H7 (cell line): ENCODE measurements around the gene GSK3A. TPM values are rescaled to one million over a fixed set of nuclear protein-coding genes. Genes with fewer than 3 reads are reported as not detected.
A peak's percentile ranks its signal among the peaks of the same experiment; 100 is the strongest.

Experiments
- DNase-seq: peaks from one replicate; pipeline ENCODE4 v3.0.0; 2012
- H3K27me3 ChIP-seq: 2 replicates; pipeline ENCODE4 v1.6.0; 2011; ENCODE audit warnings: mild to moderate bottlenecking, low read length; ENCODE audit not compliant: control insufficient read depth, insufficient read depth
- H3K36me3 ChIP-seq: replicated peaks from 2 replicates; pipeline ENCODE4 v1.5.1; 2011; ENCODE audit warnings: low read length; ENCODE audit not compliant: control insufficient read depth, insufficient read depth
- H3K4me3 ChIP-seq: 2 replicates; pipeline ENCODE4 v1.5.1; 2011; ENCODE audit warnings: low read depth, mild to moderate bottlenecking, control low read depth, low read length, moderate library complexity; ENCODE audit not compliant: insufficient read depth
- total RNA-seq: library from RNA; depleted of rRNA; stranded (reverse); fragments of >200 nt; shearing (Covaris generic); gene quantifications from 2 replicates; pipeline ENCODE4 v1.2.3, GENCODE V29; 2014; rRNA removed

GSK3A gene
- 29.1 and 40.4 TPM in 2 replicates for total RNA-seq

DNA sequence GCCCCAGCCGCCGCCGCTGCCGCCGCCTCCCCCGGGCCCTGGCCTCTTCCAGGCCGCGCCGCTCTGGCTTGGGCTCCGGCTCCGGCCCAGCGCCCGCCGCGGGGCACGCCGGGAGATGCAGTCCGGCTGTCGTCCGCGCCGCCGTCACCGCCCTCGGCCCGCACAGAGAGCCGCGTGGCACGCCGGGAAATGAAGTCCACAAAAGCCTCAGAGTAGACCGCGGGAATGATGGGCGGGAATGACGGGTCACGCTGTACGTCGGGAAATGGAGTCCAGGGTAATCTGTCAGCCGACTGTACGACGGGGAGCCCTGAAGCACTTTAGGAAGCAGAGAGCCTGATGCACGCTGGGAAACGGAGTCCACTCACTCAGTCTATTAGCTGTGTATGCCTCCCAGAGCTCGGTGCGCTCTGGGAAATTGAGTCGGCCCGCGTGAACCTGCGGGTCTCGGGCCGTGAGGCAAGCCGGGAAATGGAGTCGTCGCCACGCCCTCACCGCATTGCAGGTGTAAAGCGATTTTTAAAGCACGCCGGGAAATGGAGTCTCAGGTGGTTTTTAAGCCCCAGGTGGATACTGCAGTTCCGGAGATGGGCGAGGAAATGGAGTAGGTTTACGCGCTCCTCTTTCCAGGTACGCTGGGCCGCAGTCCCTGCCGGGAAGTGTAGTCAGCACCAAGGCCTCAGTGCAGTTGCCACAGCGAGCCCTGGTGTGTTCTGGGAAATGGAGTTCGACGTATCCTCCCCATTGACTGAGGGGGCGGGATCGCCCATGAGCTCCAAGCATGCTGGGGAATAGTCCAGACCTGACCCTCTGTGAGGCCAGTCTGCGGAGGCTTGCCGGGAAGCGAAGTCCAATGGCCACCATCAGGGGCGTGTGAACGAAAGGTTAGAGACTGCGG is at the start of gene GSK3A:
TSS of gene GSK3A (minus strand) at position 91 of the 898 bp plus-strand sequence. CDS start 137 bp downstream, outside the sequence.
- H3K27me3 ChIP-seq = no peaks in the 10 kb centered on the region
- peak within 1 kb of the TSS; percentile 63 for H3K4me3 ChIP-seq
- H3K36me3 ChIP-seq = peaks cover 2% of the 10 kb centered on the region
- DNase-seq = peak; percentile 96

DNA sequence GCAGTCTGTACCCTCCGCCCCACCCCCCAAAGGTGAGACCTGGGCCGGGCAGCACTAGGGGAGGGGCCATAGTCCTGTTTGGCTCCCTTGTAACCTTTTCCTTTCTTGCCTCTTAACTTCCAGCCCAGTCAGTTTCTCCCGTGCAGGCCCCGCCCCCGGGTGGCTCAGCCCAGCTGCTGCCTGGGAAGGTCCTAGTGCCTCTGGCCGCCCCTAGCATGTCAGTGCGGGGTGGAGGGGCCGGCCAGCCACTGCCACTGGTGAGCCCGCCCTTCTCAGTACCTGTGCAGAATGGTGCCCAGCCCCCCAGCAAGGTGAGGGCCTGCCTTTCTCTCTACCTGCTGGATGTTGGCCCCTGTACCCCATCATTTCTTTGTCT is 49.0 kb upstream of the GSK3A start:
- H3K4me3 ChIP-seq = no peak overlapping the region
- peak; percentile 84 for DNase-seq
- no peaks in the 10 kb centered on the region for H3K27me3 ChIP-seq
- peaks cover 14% of the 10 kb centered on the region for H3K36me3 ChIP-seq

DNA sequence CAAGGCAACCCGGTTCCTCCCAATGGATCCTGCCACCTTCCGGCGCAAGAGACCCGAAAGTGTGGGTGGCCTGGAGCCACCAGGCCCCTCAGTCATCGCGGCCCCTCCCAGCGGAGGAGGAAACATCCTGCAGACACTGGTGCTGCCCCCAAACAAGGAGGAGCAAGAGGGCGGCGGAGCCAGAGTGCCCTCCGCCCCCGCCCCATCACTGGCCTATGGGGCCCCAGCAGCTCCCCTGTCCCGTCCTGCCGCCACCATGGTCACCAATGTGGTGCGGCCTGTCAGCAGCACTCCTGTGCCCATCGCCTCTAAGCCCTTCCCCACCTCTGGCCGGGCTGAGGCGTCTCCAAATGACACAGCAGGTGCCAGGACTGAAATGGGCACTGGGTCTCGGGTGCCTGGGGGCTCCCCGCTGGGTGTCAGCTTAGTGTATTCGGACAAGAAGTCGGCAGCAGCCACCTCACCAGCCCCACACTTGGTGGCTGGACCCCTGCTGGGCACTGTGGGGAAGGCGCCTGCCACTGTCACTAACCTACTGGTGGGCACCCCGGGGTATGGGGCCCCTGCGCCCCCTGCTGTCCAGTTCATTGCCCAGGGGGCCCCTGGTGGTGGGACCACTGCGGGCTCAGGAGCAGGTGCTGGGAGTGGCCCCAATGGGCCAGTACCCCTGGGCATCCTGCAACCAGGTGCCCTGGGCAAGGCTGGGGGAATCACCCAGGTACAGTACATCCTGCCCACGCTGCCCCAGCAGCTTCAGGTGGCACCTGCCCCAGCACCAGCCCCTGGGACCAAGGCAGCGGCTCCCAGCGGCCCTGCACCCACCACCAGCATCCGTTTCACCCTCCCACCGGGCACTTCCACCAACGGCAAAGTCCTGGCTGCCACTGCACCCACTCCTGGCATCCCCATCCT is 48.4 kb upstream of the GSK3A start:
- Histone ChIP-seq H3K36me3 (peaks cover 14% of the 10 kb centered on the region), H3K27me3 (no peaks in the 10 kb centered on the region), H3K4me3 (no peak overlapping the region)
- peak; percentile 79 for DNase-seq

DNA sequence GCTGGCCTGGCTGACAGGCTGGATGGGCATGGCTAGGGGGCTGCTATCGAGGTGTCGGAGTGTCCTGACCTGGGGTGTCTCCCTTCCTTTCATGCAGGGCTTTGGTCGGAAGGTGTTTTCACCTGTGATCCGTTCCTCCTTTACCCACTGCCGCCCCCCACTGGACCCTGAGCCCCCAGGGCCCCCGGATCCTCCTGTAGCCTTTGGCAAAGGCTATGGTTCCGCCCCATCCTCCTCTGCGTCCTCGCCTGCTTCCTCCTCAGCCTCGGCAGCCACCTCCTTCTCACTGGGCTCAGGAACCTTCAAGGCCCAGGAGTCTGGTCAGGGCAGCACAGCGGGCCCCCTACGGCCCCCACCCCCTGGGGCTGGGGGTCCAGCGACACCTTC is 47.7 kb upstream of the GSK3A start:
- no peaks in the 10 kb centered on the region for H3K27me3 ChIP-seq
- DNase-seq = no peak
- H3K36me3 ChIP-seq = peaks cover 14% of the 10 kb centered on the region
- no peak overlapping the region for H3K4me3 ChIP-seq

DNA sequence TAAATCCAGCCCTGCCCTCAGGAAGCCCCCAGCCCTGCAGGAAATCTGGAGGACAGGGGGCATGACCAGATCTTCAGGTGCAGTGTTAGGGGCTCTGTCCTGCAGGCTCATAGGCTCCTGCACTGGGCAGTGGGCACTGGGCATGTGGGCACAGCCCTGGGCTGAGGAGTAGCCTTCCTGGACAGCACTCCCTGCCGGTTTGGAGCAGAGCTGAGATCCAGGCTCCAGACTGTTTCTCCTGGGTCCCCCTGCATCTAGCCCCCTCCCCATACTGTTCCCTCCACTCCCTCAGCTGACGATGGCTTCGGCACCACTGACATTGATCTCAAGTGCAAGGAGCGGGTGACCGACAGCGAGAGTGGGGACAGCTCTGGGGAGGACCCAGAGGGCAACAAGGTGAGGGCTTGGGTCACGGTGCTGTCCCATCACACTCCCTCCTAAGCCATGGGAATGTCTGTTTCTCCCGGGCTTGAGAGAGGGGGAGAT is 47.2 kb upstream of the GSK3A start:
- no peak for DNase-seq
- no peak overlapping the region for H3K4me3 ChIP-seq
- H3K36me3 ChIP-seq = peaks cover 14% of the 10 kb centered on the region
- H3K27me3 ChIP-seq = no peaks in the 10 kb centered on the region

DNA sequence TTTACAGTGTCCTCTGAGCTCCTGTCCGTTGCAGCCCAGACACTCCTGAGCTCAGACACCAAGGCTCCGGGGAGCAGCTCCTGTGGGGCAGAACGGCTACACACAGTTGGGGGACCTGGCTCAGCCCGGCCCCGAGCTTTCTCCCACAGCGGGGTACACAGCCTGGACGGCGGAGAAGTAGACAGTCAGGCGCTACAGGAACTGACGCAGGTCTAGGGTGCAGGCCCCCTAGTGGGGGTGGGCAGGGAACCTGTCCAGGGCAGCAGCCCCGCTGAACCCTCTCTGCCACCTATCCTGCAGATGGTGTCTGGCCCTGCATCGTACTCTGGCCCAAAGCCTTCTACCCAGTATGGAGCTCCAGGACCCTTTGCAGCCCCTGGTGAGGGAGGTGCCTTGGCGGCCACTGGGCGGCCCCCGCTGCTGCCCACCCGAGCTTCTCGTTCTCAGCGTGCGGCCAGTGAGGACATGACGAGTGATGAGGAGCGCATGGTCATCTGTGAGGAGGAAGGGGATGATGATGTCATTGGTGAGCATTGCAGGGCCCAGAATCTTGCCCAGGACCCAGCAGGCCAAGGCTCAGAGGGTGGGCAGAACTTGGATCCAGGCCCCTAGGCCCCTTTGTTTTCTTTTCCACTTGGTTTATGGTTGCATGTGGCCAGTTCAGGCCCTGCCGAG is 46.6 kb upstream of the GSK3A start:
- DNase-seq = no peak
- Histone ChIP-seq H3K27me3 (no peaks in the 10 kb centered on the region), H3K4me3 (no peak overlapping the region), H3K36me3 (peaks cover 11% of the 10 kb centered on the region)

DNA sequence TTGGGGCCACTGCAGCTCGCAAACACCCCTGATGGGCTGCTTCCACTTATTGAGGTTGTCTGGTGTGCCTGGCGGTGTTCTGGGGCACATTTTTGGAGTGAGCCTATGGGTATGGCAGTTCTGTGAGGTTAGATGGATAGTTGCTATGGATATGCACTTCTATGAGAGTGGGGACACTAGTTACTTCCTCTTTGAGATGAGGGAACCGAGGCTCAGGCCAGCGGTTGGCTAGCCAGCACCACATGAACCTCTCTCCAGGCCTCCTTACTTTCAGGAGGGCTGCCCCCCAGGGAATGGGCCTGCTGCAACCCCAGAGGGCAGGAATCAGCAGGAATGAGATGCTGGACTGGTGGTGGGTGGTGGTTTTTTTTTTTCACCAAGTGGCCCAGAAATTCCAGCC is 46.0 kb upstream of the GSK3A start:
- no peak for DNase-seq
- Histone ChIP-seq H3K4me3 (no peak overlapping the region), H3K36me3 (peaks cover 11% of the 10 kb centered on the region), H3K27me3 (no peaks in the 10 kb centered on the region)

DNA sequence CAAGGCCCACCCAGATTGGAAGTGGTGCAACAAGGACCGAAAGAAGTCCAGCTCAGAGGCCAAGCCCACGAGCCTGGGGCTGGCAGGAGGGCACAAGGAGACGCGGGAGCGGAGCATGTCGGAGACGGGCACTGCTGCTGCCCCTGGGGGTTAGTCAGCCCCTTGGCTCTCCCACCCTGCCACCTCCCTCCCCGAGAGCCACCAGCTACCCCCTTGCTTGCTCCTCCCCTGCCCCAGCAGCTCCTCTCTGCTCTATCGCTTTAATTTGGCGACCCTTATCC is 45.4 kb upstream of the GSK3A start:
- Histone ChIP-seq H3K36me3 (peaks cover 11% of the 10 kb centered on the region), H3K27me3 (no peaks in the 10 kb centered on the region), H3K4me3 (no peak overlapping the region)
- DNase-seq = no peak

DNA sequence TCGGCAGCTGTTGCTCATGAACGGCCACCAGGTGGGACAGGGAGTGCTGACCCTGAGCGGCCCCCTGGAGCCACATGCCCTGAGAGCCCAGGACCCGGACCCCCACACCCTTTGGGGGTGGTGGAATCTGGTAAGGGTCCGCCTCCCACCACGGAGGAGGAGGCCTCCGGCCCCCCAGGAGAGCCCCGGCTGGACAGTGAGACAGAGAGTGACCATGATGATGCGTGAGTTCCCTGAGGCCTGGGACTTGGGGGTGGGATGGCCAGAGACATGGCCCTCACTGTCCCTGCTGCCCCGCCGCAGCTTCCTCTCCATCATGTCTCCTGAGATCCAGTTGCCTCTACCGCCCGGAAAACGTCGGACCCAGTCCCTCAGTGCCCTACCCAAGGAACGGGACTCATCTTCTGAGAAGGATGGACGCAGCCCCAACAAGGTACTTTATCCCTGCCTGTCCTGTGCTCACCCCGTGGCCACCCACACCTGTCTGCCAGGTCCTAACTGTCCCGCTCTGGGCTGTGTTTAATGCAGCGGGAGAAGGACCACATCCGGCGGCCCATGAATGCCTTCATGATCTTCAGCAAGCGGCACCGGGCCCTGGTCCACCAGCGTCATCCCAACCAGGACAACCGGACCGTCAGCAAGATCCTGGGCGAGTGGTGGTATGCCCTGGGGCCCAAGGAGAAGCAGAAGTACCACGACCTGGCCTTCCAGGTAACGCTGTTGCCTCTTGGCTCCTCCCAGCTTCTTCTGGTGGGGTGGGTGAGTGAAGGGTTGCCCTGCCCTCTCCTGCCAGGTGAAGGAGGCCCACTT is 44.8 kb upstream of the GSK3A start:
- no peaks in the 10 kb centered on the region for H3K27me3 ChIP-seq
- no peak overlapping the region for H3K4me3 ChIP-seq
- peaks cover 11% of the 10 kb centered on the region for H3K36me3 ChIP-seq
- no peak for DNase-seq

DNA sequence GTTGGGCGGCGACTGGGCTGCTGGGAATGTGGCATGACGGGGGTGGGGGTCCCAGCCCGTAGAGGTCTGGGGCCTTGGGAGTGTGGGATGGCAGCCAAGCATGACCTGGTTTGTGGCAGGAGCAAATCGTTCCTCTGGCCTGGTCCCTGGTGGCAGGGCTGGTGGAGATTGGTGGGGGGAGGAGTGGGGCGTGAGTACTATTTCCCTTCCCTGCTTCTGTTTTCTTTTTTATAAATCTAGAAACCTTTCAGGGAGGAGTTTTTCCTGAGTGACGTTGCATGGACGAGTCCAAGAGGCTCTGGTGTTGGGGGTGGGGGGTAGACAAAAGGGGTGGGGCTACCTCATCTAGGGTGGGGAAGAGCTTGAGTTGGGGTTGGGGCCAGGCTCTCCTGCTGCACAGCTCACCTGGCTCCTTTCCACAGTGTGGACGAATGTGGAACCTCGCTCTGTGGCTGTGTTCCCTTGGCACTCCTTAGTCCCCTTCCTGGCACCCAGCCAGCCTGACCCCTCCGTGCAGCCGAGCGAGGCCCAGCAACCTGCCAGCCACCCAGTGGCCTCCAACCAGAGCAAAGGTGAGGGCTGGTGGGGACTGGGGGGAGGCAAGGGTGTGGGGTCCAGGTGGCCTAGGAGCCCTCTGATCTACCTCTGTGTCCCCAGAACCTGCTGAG is 44.1 kb upstream of the GSK3A start:
- Histone ChIP-seq H3K27me3 (no peaks in the 10 kb centered on the region), H3K4me3 (no peak overlapping the region), H3K36me3 (peaks cover 10% of the 10 kb centered on the region)
- DNase-seq = no peak

DNA sequence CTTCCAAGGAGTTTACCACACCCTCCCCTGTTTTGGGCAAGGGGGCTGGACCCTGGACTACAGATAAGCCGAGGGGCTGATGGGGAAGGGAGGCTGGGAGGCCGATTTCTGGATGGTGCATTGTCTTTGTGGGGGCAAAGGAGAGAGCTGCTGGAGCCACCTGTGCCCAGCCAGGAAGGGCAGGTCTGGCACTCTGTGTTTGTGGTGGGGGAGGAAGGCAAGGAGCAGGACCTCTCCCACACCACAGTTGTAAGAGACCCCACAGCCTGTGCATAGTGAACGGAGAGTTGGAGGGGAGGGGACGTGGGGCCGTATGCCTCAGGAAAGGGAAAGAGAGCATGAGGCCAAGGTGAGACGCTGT is 43.6 kb upstream of the GSK3A start:
- DNase-seq = no peak
- H3K36me3 ChIP-seq = peaks cover 10% of the 10 kb centered on the region
- H3K4me3 ChIP-seq = no peak overlapping the region
- no peaks in the 10 kb centered on the region for H3K27me3 ChIP-seq

DNA sequence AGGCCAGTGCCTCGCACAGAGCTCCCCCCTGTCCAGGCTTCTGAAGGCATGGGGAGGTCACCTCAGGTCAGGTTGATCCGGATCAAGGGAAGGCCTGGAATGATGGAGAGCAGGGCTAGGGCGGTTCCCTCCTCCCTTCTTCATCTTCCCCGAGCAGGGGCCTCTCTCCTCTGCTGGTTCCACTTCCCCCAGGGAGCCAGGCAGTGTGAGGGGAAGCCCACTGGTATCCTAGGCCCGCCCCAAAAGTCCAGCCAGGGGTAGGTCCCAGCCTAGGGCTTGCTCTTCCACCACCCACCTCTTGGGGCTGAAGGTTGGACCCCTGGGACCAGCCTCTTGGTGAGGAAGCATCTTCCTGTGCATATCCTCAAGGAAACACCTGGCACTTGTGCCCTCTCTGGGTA is 43.1 kb upstream of the GSK3A start:
- H3K4me3 ChIP-seq = no peak overlapping the region
- H3K36me3 ChIP-seq = peaks cover 10% of the 10 kb centered on the region
- DNase-seq = no peak
- no peaks in the 10 kb centered on the region for H3K27me3 ChIP-seq

DNA sequence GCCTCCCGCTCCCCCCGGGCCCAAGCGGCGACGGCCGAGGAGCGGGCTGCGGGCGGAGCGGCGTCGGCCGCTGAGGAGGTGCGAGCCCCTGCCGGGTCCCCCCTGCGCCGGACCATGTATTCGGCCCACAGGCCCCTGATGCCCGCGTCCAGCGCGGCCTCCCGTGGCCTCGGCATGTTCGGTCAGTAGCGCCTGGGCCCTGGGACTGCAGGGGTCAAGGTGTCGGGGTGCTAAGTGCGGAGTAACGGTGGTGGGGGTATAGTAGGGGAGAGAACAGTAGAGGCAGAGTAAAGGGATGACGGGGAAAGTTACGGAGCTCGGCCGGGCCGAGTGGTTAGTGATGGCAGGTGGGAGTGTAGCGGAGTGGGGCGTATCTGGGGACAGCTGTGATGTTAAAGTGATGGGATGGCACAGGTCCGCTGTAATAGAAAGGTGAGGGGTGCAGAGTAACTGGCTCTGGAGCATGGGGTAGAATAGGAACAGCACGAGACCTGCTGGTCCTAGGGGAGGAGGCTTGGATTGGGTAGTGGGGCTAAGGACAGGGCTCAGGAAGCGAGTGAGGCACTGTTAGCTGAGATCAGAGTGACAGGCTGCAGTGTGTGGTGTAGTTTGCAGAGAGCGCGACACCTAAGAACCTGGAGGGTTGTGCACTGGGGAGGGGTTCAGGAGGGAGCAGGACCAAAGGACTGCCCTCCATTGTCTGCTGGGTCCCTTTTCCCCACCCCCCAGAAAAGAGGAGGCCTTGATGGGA is 42.4 kb upstream of the GSK3A start:
- H3K36me3 ChIP-seq = peaks cover 9% of the 10 kb centered on the region
- DNase-seq = peak; percentile 77
- H3K4me3 ChIP-seq = peak overlapping the region; percentile 66
- H3K27me3 ChIP-seq = no peaks in the 10 kb centered on the region
